ENCODE data around the gene KMT2A. TPM values are rescaled to one million over a fixed set of nuclear protein-coding genes. Genes with fewer than 3 reads are reported as not detected.

KMT2A gene
- total and polyA plus RNA-seq, 4 donors: 44.6 to 66.8 (median 45.5) TPM

DNA sequence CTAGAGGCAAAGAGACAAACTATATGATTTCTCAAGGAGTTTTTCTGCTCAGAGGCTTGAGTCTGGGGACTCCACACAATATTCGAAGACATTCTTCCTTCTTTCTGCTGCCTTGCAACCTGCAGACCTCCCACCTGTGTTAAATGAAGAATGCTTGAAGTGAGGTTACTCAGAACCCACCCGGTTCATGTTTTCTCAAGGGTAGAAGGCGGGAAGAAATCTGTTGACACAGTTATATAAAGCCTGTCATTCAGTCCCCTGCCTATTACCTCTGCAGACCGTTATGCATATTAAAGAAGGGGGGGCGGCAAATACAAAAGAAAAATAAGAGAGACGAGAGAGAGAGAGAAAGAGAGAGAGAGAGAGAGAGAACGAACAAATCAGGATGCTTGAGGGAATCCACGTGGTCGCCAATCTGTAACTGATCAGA is 2.2 kb upstream of the KMT2A start:
- Histone ChIP-seq H3K4me1 (ENCODE audit: control insufficient read depth, insufficient read depth, low read length) (peaks cover 31% of the 10 kb centered on the region), H3K4me3 (ENCODE audit: low read depth, low read length) (peak overlapping the region; percentile 83), H3K9me3 (ENCODE audit: control insufficient read depth, insufficient read depth, low read length) (no peaks in the 10 kb centered on the region), H3K36me3 (ENCODE audit: control insufficient read depth, insufficient read depth, low read length) (no peaks in the 10 kb centered on the region), H3K27me3 (ENCODE audit: control insufficient read depth, insufficient read depth, low read length) (no peaks in the 10 kb centered on the region), H3K27ac (ENCODE audit: low read depth, low read length) (peak overlapping the region; percentile 97)
- 0% methylated on average over 1 of the region's 9 CpGs for WGBS (ENCODE audit: insufficient coverage)
- peak in 1 of 6 donors; percentile 96 for DNase-seq (ENCODE audit: low read depth in 4 of 6, low spot score in 6 of 6)

GRCh38 chr11:118434553-118435289 is 1.6 kb upstream of the KMT2A start:
- WGBS (ENCODE audit: insufficient coverage): under 1% methylated on average over 29 of the region's 39 CpGs
- no peaks in the 10 kb centered on the region for H3K27me3 ChIP-seq (ENCODE audit: control insufficient read depth, insufficient read depth, low read length)
- H3K4me1 ChIP-seq (ENCODE audit: control insufficient read depth, insufficient read depth, low read length): peaks cover 31% of the 10 kb centered on the region
- H3K4me3 ChIP-seq (ENCODE audit: low read depth, low read length): peak overlapping the region; percentile 83
- peak in 4 of 6 donors; percentile 49 to 91 (median 67) for DNase-seq (ENCODE audit: low read depth in 4 of 6, low spot score in 6 of 6)
- H3K9me3 ChIP-seq (ENCODE audit: control insufficient read depth, insufficient read depth, low read length): no peaks in the 10 kb centered on the region
- peak overlapping the region; percentile 97 for H3K27ac ChIP-seq (ENCODE audit: low read depth, low read length)
- no peaks in the 10 kb centered on the region for H3K36me3 ChIP-seq (ENCODE audit: control insufficient read depth, insufficient read depth, low read length)

GRCh38 chr11:118435290-118435892 is 901 bp upstream of the KMT2A start:
- Histone ChIP-seq H3K4me3 (ENCODE audit: low read depth, low read length) (peak overlapping the region; percentile 83), H3K27me3 (ENCODE audit: control insufficient read depth, insufficient read depth, low read length) (no peaks in the 10 kb centered on the region), H3K9me3 (ENCODE audit: control insufficient read depth, insufficient read depth, low read length) (no peaks in the 10 kb centered on the region), H3K4me1 (ENCODE audit: control insufficient read depth, insufficient read depth, low read length) (peaks cover 31% of the 10 kb centered on the region), H3K27ac (ENCODE audit: low read depth, low read length) (peak overlapping the region; percentile 97), H3K36me3 (ENCODE audit: control insufficient read depth, insufficient read depth, low read length) (no peaks in the 10 kb centered on the region)
- WGBS (ENCODE audit: insufficient coverage): under 1% methylated on average over 34 of the region's 34 CpGs
- DNase-seq (ENCODE audit: low read depth in 4 of 6, low spot score in 6 of 6): peak in 4 of 6 donors; percentile 69 to 98 (median 88)

- H3K9me3 ChIP-seq (ENCODE audit: control insufficient read depth, insufficient read depth, low read length): no peaks in the 10 kb centered on the region
- H3K27ac ChIP-seq (ENCODE audit: low read depth, low read length): peak overlapping the region; percentile 92
- peaks cover 31% of the 10 kb centered on the region for H3K4me1 ChIP-seq (ENCODE audit: control insufficient read depth, insufficient read depth, low read length)
- H3K27me3 ChIP-seq (ENCODE audit: control insufficient read depth, insufficient read depth, low read length): no peaks in the 10 kb centered on the region
- H3K4me3 ChIP-seq (ENCODE audit: low read depth, low read length): peak overlapping the region; percentile 86
- DNase-seq (ENCODE audit: low read depth in 4 of 6, low spot score in 6 of 6): peak in 2 of 6 donors; percentile 38 to 55
- H3K36me3 ChIP-seq (ENCODE audit: control insufficient read depth, insufficient read depth, low read length): no peaks in the 10 kb centered on the region
- WGBS (ENCODE audit: insufficient coverage): 0% methylated on average over 49 of the region's 55 CpGs
Observed at GRCh38 chr11:118436639-118437207, 431 bp downstream of the KMT2A start.

GRCh38 chr11:118437208-118438125 is 1.2 kb downstream of the KMT2A start:
- 0% methylated on average over 16 of the region's 28 CpGs for WGBS (ENCODE audit: insufficient coverage)
- peaks cover 31% of the 10 kb centered on the region for H3K4me1 ChIP-seq (ENCODE audit: control insufficient read depth, insufficient read depth, low read length)
- no peaks in the 10 kb centered on the region for H3K9me3 ChIP-seq (ENCODE audit: control insufficient read depth, insufficient read depth, low read length)
- peak overlapping the region; percentile 86 for H3K4me3 ChIP-seq (ENCODE audit: low read depth, low read length)
- peak overlapping the region; percentile 92 for H3K27ac ChIP-seq (ENCODE audit: low read depth, low read length)
- H3K36me3 ChIP-seq (ENCODE audit: control insufficient read depth, insufficient read depth, low read length): no peaks in the 10 kb centered on the region
- DNase-seq (ENCODE audit: low read depth in 4 of 6, low spot score in 6 of 6): peak in 2 of 6 donors; percentile 64 to 72
- no peaks in the 10 kb centered on the region for H3K27me3 ChIP-seq (ENCODE audit: control insufficient read depth, insufficient read depth, low read length)

- Histone ChIP-seq H3K4me3 (ENCODE audit: low read depth, low read length) (peak overlapping the region; percentile 86), H3K36me3 (ENCODE audit: control insufficient read depth, insufficient read depth, low read length) (no peaks in the 10 kb centered on the region), H3K27me3 (ENCODE audit: control insufficient read depth, insufficient read depth, low read length) (no peaks in the 10 kb centered on the region), H3K9me3 (ENCODE audit: control insufficient read depth, insufficient read depth, low read length) (no peaks in the 10 kb centered on the region), H3K27ac (ENCODE audit: low read depth, low read length) (peak overlapping the region; percentile 92), H3K4me1 (ENCODE audit: control insufficient read depth, insufficient read depth, low read length) (peaks cover 31% of the 10 kb centered on the region)
- WGBS (ENCODE audit: insufficient coverage): 0% methylated on average over 9 of the region's 14 CpGs
- DNase-seq (ENCODE audit: low read depth in 4 of 6, low spot score in 6 of 6): peak in 2 of 6 donors; percentile 83 to 90
Observed at GRCh38 chr11:118438314-118438931, 2.1 kb downstream of the KMT2A start.

GRCh38 chr11:118439646-118440045 is 3.4 kb downstream of the KMT2A start:
- no peak for DNase-seq (ENCODE audit: low read depth in 4 of 6, low spot score in 6 of 6)
- no peaks in the 10 kb centered on the region for H3K9me3 ChIP-seq (ENCODE audit: control insufficient read depth, insufficient read depth, low read length)
- H3K27me3 ChIP-seq (ENCODE audit: control insufficient read depth, insufficient read depth, low read length): no peaks in the 10 kb centered on the region
- peaks cover 29% of the 10 kb centered on the region for H3K4me1 ChIP-seq (ENCODE audit: control insufficient read depth, insufficient read depth, low read length)
- no peak overlapping the region for H3K4me3 ChIP-seq (ENCODE audit: low read depth, low read length)
- H3K36me3 ChIP-seq (ENCODE audit: control insufficient read depth, insufficient read depth, low read length): no peaks in the 10 kb centered on the region
- H3K27ac ChIP-seq (ENCODE audit: low read depth, low read length): no peak overlapping the region

GRCh38 chr11:118441770-118442275 is 5.5 kb downstream of the KMT2A start:
- no peaks in the 10 kb centered on the region for H3K9me3 ChIP-seq (ENCODE audit: control insufficient read depth, insufficient read depth, low read length)
- no peaks in the 10 kb centered on the region for H3K27me3 ChIP-seq (ENCODE audit: control insufficient read depth, insufficient read depth, low read length)
- H3K27ac ChIP-seq (ENCODE audit: low read depth, low read length): no peak overlapping the region
- H3K4me1 ChIP-seq (ENCODE audit: control insufficient read depth, insufficient read depth, low read length): peaks cover 16% of the 10 kb centered on the region
- H3K4me3 ChIP-seq (ENCODE audit: low read depth, low read length): no peak overlapping the region
- DNase-seq (ENCODE audit: low read depth in 4 of 6, low spot score in 6 of 6): peak in 2 of 6 donors; percentile 36 to 56
- WGBS (ENCODE audit: insufficient coverage): 30% methylated on average over 2 of the region's 3 CpGs
- no peaks in the 10 kb centered on the region for H3K36me3 ChIP-seq (ENCODE audit: control insufficient read depth, insufficient read depth, low read length)

DNA sequence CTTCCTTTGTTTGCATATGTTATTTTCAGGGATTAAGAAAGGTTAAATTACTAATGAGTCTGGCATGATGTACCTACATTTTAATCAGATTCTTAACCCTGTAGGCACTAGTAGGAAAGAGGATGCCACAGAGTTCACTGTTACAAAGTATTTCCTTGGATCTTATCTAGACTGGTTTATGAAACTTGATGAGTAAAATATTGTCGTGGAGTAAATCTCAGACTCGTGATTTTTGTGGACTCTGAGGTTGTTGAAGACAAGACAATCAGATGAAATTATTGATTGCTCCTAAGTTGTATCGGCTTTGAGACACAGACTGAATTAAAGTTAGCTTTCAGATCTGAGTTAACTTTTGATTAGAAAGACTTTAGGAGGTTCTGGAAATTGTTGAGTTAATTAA is 6.0 kb downstream of the KMT2A start:
- Histone ChIP-seq H3K36me3 (ENCODE audit: control insufficient read depth, insufficient read depth, low read length) (no peaks in the 10 kb centered on the region), H3K27ac (ENCODE audit: low read depth, low read length) (no peak overlapping the region), H3K4me3 (ENCODE audit: low read depth, low read length) (no peak overlapping the region), H3K27me3 (ENCODE audit: control insufficient read depth, insufficient read depth, low read length) (no peaks in the 10 kb centered on the region), H3K9me3 (ENCODE audit: control insufficient read depth, insufficient read depth, low read length) (no peaks in the 10 kb centered on the region), H3K4me1 (ENCODE audit: control insufficient read depth, insufficient read depth, low read length) (peaks cover 11% of the 10 kb centered on the region)
- DNase-seq (ENCODE audit: low read depth in 4 of 6, low spot score in 6 of 6): no peak
- 79% methylated on average over 3 of the region's 3 CpGs for WGBS (ENCODE audit: insufficient coverage)

All from spinal cord (tissue), 10 donors.